NCI-H146 treated with DMSO at 0.1 percent for 48 hours (cell line): ENCODE data around the gene NTM.
A peak's percentile ranks its signal among the peaks of the same experiment; 100 is the strongest.

Experiments
- DNase-seq: peaks from one replicate; lab custom pipeline; 2025; ENCODE audit not compliant: unreplicated experiment; lab: John Stamatoyannopoulos, UW

Gene NTM

DNA sequence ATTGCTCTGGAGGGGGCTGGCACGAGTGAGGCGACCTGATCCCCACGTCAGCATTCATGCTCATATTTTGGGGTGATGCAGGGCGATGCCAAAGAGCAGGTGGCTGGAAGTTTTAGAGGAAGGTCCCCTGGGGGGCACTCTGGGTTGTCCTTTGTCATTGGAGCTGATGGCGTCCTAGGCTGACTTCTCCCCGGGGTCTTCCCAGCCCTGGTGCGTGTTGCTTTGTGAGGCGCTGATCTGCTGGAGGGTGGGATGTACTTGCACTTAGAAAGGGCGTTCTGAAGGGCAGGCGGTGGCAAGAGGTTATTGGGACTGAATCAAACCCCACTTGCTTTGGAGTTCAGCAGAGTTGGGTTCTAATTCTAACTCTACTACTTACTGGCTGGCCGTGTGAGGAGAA lies 313.3 kb downstream of the NTM start:
- no peak for DNase-seq

- no peak for DNase-seq
These were observed 314.0 kb downstream of the NTM start for GRCh38 chr11:131684111-131685060.

GRCh38 chr11:131685206-131685605 lies 314.8 kb downstream of the NTM start:
- no peak for DNase-seq

- no peak for DNase-seq
These were observed 315.5 kb downstream of the NTM start for GRCh38 chr11:131685906-131686305.

DNA sequence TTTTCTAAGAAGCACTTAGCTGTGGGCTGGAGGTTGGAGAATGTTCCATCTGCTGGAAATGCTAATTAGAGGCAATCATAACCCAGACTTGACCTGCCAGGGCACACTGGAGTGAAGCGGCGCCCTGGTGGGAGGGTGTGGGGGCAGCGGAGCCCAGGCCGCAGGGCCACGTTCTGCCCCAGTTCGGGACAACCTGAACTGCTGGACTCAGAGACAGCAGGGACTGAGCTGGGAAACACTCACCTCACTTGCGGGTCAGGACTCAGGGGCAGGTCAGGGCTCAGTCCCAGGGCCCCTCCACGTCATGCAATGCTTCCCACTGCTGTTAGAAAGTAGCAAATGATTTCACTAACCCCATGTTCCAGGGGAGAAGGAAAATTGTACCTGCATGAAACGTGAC lies 316.4 kb downstream of the NTM start:
- no peak for DNase-seq

DNA sequence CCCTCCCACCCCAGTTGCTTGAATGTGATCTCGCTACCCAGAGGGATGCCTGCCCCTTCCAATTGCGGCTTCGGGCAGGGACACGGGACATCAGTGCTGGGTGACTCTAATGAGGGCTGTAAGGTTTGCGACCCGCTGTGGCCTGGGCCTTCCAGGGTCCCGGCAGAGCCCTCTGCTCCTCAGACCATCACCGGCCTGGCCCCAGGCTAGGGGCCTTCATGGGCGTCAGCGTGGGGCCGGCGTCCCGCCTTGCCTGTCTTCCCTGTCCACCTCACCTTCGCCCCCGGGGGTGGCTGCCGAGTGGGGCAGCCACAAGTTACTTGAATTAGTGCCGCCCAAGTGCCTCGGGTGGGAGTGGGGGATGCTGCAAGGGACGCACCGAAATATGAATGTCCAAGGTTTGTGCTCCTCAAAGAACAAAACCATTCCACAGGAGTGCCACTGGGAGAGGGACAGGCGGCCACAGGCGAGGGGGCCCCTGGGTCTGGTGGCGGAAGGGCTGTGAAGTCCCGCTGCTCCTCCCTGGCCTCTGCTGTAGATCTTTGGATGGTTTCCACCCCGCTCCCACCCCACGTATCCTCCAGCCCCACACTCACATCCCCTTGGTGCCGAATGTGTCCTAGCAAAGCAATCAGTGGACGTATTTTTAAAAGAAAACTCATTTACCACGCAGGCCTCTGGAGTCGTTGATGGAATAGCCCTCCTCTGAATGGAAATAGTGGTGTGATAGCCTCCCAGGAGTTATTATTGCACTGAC lies 317.1 kb downstream of the NTM start:
- no peak for DNase-seq

- no peak for DNase-seq
These were observed 317.8 kb downstream of the NTM start for GRCh38 chr11:131688048-131688693.

DNA sequence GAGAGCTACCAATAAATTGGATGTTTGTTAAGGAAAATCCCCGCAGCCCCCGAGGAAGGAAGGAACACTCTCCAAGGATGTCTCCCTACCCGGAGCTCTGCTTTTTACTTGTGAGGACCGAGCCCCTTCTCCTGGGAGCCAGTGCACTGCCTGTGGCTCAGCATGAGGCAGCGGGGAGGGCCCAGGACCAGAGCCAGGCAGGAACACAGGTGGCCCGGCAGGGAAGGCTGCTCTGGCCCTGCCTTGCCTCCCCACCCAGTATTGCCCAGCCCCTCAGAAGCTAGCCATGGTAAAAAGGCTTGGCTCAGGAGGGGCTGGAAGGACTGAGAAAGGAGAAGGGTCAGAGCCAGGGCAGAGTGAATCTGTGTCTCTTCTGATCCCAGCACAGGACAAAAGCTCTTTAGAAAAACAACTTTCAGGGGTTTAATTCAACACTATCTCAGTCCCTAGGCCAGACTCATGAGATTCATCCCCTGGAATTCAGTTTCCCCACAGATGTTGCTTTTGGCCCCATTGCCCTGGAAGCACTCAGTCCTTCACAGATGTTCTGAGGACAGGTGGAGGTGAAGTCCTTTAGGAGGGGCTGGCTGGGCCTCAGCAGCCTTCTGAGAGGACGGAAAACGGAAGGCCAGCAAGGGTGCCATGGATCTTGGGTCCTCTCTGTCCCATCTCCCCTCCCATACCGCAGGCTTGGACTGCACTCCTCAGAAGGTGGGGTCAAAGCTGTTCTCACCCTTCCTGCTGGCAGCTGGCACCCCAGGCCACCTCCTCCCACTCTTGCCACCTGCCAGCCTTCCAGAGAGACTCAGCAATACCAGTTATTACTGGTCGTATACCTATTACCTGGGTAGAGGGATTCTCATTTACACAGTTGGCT lies 318.9 kb downstream of the NTM start:
- DNase-seq: no peak

- DNase-seq: no peak
These were observed 319.9 kb downstream of the NTM start for GRCh38 chr11:131690362-131690761.

- DNase-seq: no peak
These were observed 320.4 kb downstream of the NTM start for GRCh38 chr11:131690776-131691175.

DNA sequence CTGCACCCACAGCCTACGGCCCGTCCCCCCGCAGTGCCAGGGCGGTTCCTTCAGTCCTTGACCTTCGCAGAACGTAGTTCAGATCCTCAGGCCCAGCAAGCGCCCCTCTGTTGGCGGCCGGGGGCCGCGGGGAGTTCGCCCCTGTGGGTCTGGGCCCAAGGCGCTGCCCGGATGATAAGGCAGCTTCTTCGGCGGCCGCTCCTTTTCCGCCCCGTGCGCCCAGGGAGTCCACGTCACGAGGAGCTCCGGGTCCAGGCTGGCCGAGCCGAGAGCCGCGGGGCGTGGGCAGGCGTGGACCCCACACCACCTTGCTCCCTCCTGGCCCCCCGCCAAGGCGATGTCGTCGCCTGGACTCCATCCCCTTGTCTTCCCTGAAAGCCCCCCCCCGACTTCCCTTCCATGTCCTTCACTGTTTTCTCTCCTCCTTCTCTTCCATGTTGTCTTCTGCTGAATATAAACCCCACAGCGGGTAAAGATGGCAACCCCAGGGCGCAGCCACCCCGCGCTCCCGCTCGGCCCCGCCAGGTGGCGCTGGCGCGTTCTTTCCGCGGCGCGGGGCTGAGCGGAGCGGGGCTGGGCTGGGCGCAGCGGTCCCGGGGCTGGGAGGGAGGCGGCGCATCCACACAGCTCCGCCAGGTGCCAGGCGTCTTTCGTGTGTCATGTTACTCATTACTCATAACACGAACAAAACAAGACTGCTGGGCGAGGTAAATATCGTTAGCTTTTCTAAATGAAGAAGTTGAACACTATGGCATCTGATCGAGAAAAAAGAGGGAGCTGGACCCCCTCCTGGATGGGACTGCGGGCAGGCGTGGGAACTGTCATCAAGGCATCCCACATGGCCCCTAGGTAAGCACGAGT lies 321.0 kb downstream of the NTM start:
- no peak for DNase-seq

GRCh38 chr11:131692151-131692550 lies 321.7 kb downstream of the NTM start:
- DNase-seq: no peak

- DNase-seq: no peak
These were observed 322.5 kb downstream of the NTM start for GRCh38 chr11:131692961-131693360.

DNA sequence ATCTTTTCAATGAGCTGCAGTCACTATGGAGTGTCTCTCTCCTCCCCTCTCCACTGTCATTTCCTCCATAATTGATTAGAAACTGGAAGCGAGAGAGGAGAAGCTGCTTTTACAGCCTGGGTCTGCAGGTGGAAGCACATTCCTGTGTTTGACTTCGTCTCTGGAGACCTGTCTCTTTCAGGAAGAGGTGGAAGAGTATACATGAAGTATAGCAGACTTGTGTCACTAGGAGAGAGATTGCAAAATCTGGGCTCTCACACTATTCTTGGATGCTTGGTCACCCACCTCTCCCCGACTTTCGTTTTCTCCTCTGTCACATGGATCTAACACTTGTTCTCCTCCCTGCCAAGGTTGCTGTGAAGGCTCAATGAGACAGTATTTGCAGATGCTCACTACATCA lies 323.3 kb downstream of the NTM start:
- DNase-seq: no peak

GRCh38 chr11:131694526-131695424 lies 324.4 kb downstream of the NTM start:
- peak; percentile 13 for DNase-seq

GRCh38 chr11:131695889-131696429 lies 325.5 kb downstream of the NTM start:
- no peak for DNase-seq

DNA sequence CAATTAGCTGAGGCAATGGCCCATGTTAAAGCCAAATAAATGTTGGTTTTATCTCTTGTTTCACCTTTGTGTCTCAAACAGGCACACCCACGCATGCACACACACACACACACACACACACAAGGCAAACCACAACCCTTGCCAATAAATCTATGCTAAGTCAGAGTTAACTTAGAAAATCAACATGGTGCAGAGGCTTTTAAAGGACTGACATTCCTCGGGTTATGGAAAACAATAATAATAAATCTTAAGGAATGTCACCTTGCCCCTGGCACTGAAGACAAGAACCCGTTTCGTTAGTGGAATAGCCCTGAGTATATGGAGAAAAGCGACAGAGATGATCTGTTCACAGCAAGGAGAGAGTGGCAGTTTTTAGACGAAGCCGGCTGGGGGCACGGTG lies 326.3 kb downstream of the NTM start:
- DNase-seq: no peak

DNA sequence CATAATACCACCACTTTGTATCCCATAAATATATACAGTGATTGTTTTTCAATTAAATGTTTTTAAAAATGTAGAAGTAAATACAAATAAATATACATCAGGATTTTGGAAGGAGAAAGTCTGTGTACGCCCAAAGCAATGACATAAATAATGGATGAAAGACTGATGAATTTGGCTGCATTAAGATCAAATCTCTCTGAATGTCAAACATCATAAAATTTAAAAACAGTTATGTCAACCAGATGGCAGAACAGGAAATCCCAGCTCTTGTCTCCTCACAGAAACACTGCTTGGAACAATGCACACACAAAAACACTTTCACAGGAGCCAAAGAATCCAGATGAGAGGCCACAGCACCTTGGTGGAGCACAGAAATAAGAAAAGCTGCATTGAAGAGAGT lies 332.9 kb downstream of the NTM start:
- no peak for DNase-seq
